K562 (cell line): ENCODE results near the gene GAS1.

Source experiments
- EZH2 ChIP-seq: IDR thresholded peaks from 2 replicates; pipeline ENCODE4 v1.6.1; 2012; ENCODE audit warnings: low read depth, mild to moderate bottlenecking, inconsistent platforms, low read length, borderline replicate concordance
- SMARCC2 ChIP-seq: fragments of 450-650 bp; IDR thresholded peaks from 2 replicates; pipeline ENCODE4 v1.6.1; 2017; ENCODE audit warnings: antibody characterized with exemption, moderate library complexity, mild to moderate bottlenecking, low read depth
- ZNF41 ChIP-seq: fragments of 250-450 bp; sonication (Bioruptor Pico); conservative IDR thresholded peaks from 2 replicates; pipeline ENCODE4 v1.4.0; 2020; ENCODE audit warnings: mild to moderate bottlenecking
- TF ChIP-seq, protein P1 (sequence below), 3 experiments: IDR thresholded peaks in 2 of 3; conservative IDR thresholded peaks in 1 of 3; 2 replicates each; pipeline ENCODE4 v1.5.1; 2011 to 2012; ENCODE audit warnings: low read length in 3 of 3, mild to moderate bottlenecking in 3 of 3, control low read depth in 2 of 3, improper control_type of control experiment in 1 of 3, inconsistent platforms in 1 of 3, low read depth in 1 of 3, mixed read lengths in 1 of 3, moderate library complexity in 1 of 3; ENCODE audit not compliant: insufficient read depth in 2 of 3
- TF ChIP-seq, protein P2 (sequence below): fragments of 450-650 bp; IDR thresholded peaks from 2 replicates; pipeline ENCODE4 v1.7.0; 2016; ENCODE audit warnings: borderline replicate concordance

DNA sequence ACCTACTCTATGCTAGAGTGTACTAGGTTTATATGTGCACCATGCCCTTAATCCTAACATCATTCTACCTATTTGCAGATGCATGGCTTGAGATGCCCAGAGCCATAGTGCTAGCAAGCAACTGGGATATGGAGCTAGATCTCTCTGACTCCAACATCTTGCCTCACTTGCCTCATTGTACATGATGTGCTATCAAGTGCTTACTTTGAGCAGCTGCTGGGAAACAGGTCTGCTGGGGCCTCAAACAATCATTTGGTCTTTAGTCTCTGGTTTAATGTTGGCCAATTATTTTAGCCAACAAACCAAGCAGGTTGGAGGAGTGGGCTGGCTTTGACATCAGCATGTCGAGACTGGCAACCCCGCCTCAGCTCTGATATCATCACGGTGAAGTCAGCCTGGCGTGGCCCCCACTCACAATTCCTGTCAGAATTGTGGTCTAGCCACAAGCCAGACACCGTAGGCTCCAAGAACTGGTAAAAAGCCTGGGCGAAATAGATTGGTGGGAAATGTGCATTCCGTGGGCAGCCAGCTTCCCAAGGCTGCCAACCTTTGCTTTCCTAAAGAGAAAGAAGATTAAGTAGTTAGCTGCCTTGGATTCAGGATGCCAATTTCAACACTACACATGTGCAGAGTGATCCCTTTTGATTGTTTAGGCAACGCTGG lies 21.1 kb upstream of the GAS1 start:
- TF ChIP-seq, protein P1, sequence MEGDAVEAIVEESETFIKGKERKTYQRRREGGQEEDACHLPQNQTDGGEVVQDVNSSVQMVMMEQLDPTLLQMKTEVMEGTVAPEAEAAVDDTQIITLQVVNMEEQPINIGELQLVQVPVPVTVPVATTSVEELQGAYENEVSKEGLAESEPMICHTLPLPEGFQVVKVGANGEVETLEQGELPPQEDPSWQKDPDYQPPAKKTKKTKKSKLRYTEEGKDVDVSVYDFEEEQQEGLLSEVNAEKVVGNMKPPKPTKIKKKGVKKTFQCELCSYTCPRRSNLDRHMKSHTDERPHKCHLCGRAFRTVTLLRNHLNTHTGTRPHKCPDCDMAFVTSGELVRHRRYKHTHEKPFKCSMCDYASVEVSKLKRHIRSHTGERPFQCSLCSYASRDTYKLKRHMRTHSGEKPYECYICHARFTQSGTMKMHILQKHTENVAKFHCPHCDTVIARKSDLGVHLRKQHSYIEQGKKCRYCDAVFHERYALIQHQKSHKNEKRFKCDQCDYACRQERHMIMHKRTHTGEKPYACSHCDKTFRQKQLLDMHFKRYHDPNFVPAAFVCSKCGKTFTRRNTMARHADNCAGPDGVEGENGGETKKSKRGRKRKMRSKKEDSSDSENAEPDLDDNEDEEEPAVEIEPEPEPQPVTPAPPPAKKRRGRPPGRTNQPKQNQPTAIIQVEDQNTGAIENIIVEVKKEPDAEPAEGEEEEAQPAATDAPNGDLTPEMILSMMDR (IDR thresholded peaks at IDR 0.05 in 2 of 3, conservative IDR thresholded peaks at IDR 0.05 in 1 of 3; ENCODE audit: insufficient read depth in 2 of 3, low read depth in 1 of 3, low read length in 3 of 3), result no peak
- TF ChIP-seq EZH2 (no peak), ZNF41 (CRISPR knock-in tag) (no peak), SMARCC2 (no peak)
- TF ChIP-seq, protein P2, sequence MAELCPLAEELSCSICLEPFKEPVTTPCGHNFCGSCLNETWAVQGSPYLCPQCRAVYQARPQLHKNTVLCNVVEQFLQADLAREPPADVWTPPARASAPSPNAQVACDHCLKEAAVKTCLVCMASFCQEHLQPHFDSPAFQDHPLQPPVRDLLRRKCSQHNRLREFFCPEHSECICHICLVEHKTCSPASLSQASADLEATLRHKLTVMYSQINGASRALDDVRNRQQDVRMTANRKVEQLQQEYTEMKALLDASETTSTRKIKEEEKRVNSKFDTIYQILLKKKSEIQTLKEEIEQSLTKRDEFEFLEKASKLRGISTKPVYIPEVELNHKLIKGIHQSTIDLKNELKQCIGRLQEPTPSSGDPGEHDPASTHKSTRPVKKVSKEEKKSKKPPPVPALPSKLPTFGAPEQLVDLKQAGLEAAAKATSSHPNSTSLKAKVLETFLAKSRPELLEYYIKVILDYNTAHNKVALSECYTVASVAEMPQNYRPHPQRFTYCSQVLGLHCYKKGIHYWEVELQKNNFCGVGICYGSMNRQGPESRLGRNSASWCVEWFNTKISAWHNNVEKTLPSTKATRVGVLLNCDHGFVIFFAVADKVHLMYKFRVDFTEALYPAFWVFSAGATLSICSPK, result no peak
